HL-60 (cell line): ENCODE results near the gene SLC22A5.

Source experiments
- GABPA ChIP-seq: IDR thresholded peaks from 2 replicates; pipeline ENCODE4 v1.6.1; 2012; ENCODE audit warnings: low read depth
- POLR2AphosphoS5 ChIP-seq: IDR thresholded peaks from 2 replicates; pipeline ENCODE4 v1.6.1; 2012; ENCODE audit warnings: low read depth
- SPI1 ChIP-seq: IDR thresholded peaks from 2 replicates; pipeline ENCODE4 v1.6.1; 2012; ENCODE audit warnings: low read depth, mild to moderate bottlenecking, borderline replicate concordance
- TF ChIP-seq, protein P1 (sequence below): IDR thresholded peaks from one replicate; pipeline ENCODE4 v1.5.1; 2011; ENCODE audit warnings: low read length, control low read depth, inconsistent platforms; ENCODE audit not compliant: insufficient read depth
- TF ChIP-seq, protein P2 (sequence below): IDR thresholded peaks from 2 replicates; pipeline ENCODE4 v1.6.1; 2012; ENCODE audit warnings: low read depth; ENCODE audit not compliant: insufficient replicate concordance

DNA sequence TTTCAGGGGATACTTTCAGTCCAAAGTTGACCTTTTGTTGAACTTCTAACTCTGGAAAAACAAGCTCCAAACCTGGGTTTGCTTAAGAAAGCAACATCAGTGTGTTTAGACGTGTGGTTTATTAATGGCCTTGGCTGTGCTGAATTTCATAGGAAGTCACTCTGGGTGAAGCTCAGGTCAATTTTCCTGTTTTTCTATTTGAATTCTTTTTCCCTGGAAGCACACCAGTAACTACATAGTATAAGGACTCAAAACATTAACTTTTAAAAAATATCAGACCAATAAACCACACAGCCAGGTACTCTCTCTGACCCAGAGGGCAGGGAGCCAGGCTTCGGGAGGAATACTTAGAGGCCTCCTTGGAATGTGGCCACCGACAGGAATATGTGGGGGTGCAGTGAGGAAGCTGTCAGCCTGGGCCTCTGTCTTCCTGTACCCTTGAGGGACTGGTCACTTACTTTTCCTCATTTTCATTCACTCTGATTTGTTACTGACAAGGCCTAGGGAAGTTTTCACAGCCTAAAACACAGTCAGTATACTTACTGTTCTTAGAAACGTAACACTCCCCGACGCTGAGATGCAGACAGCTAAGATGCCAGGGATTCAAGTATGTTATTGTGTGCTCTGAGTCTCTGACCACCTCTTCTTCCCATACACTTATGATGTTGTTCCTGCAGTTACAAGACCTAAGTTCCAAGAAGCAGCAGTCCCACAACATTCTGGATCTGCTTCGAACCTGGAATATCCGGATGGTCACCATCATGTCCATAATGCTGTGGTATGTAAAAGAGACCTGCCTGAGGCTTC is 18.9 kb downstream of the SLC22A5 start:
- no peak for TF ChIP-seq POLR2AphosphoS5
- TF ChIP-seq GABPA: no peak
- TF ChIP-seq, protein P1, sequence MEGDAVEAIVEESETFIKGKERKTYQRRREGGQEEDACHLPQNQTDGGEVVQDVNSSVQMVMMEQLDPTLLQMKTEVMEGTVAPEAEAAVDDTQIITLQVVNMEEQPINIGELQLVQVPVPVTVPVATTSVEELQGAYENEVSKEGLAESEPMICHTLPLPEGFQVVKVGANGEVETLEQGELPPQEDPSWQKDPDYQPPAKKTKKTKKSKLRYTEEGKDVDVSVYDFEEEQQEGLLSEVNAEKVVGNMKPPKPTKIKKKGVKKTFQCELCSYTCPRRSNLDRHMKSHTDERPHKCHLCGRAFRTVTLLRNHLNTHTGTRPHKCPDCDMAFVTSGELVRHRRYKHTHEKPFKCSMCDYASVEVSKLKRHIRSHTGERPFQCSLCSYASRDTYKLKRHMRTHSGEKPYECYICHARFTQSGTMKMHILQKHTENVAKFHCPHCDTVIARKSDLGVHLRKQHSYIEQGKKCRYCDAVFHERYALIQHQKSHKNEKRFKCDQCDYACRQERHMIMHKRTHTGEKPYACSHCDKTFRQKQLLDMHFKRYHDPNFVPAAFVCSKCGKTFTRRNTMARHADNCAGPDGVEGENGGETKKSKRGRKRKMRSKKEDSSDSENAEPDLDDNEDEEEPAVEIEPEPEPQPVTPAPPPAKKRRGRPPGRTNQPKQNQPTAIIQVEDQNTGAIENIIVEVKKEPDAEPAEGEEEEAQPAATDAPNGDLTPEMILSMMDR: no peak
- TF ChIP-seq, protein P2, sequence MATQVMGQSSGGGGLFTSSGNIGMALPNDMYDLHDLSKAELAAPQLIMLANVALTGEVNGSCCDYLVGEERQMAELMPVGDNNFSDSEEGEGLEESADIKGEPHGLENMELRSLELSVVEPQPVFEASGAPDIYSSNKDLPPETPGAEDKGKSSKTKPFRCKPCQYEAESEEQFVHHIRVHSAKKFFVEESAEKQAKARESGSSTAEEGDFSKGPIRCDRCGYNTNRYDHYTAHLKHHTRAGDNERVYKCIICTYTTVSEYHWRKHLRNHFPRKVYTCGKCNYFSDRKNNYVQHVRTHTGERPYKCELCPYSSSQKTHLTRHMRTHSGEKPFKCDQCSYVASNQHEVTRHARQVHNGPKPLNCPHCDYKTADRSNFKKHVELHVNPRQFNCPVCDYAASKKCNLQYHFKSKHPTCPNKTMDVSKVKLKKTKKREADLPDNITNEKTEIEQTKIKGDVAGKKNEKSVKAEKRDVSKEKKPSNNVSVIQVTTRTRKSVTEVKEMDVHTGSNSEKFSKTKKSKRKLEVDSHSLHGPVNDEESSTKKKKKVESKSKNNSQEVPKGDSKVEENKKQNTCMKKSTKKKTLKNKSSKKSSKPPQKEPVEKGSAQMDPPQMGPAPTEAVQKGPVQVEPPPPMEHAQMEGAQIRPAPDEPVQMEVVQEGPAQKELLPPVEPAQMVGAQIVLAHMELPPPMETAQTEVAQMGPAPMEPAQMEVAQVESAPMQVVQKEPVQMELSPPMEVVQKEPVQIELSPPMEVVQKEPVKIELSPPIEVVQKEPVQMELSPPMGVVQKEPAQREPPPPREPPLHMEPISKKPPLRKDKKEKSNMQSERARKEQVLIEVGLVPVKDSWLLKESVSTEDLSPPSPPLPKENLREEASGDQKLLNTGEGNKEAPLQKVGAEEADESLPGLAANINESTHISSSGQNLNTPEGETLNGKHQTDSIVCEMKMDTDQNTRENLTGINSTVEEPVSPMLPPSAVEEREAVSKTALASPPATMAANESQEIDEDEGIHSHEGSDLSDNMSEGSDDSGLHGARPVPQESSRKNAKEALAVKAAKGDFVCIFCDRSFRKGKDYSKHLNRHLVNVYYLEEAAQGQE: no peak
- TF ChIP-seq SPI1: no peak
